PC-9 (cell line): Measurements from ENCODE around the gene CMSS1. TPM values are rescaled to one million over a fixed set of nuclear protein-coding genes. Genes with fewer than 3 reads are reported as not detected.

Source experiments
- BruUV-seq: library from RNA; stranded (reverse); fragments of 400-500 nt; replicated peaks from 2 replicates; lab custom pipeline; 2021; lab: Mats Ljungman, UMichigan
- CTCF ChIA-PET: fragments of 300-600 bp; sonication (Branson Sonifier 250); formaldehyde crosslinking; loops from one replicate; lab custom pipeline; 2022; ENCODE audit warnings: antibody characterized with exemption; lab: Charles Lee
- POLR2A ChIA-PET: fragments of 300-600 bp; sonication (Branson Sonifier 250); formaldehyde crosslinking; loops from one replicate; lab custom pipeline; 2022; ENCODE audit warnings: antibody characterized with exemption; ENCODE audit not compliant: unreplicated experiment; lab: Charles Lee
- DNase-seq, 2 experiments: peaks; one replicate each; pipeline versions ENCODE4 v3.0.0 to v3.0.0-alpha.2; 2015 to 2022; ENCODE audit warnings: mixed read lengths in 1 of 2
- H2AFZ ChIP-seq: fragments of 200-600 bp; sonication (generic); 2 replicates; pipeline ENCODE4 v1.8.1; 2017; ENCODE audit warnings: antibody characterized with exemption
- H3F3A ChIP-seq: fragments of 200-600 bp; sonication (generic); 2 replicates; pipeline ENCODE4 v1.8.1; 2017; ENCODE audit warnings: antibody characterized with exemption, mild to moderate bottlenecking, low read depth; ENCODE audit not compliant: insufficient read depth
- H3K27ac ChIP-seq: fragments of 200-600 bp; sonication (generic); 2 replicates; pipeline ENCODE4 v1.6.1; 2016; ENCODE audit warnings: mixed run types
- H3K27me3 ChIP-seq: fragments of 200-600 bp; sonication (generic); 2 replicates; pipeline ENCODE4 v1.6.1; 2016; ENCODE audit warnings: low read depth, mixed run types; ENCODE audit not compliant: insufficient read depth
- H3K36me3 ChIP-seq: fragments of 200-600 bp; sonication (generic); 2 replicates; pipeline ENCODE4 v1.6.1; 2016; ENCODE audit warnings: low read depth, mixed run types
- H3K4me1 ChIP-seq: fragments of 200-600 bp; sonication (generic); replicated peaks from 2 replicates; pipeline ENCODE4 v1.6.1; 2016; ENCODE audit warnings: mixed run types; ENCODE audit not compliant: insufficient read depth
- H3K4me2 ChIP-seq: fragments of 200-600 bp; sonication (generic); 2 replicates; pipeline ENCODE4 v1.6.1; 2017; ENCODE audit warnings: mixed run types
- H3K4me3 ChIP-seq: fragments of 200-600 bp; sonication (generic); 2 replicates; pipeline ENCODE4 v1.6.1; 2016; ENCODE audit warnings: mixed run types
- H3K79me2 ChIP-seq: fragments of 200-600 bp; sonication (generic); 2 replicates; pipeline ENCODE4 v1.6.1; 2017; ENCODE audit warnings: low read depth, mixed run types
- H3K9me2 ChIP-seq: fragments of 200-600 bp; sonication (generic); 2 replicates; pipeline ENCODE4 v1.8.1; 2017; ENCODE audit warnings: mild to moderate bottlenecking; ENCODE audit not compliant: insufficient read depth
- H3K9me3 ChIP-seq: fragments of 200-600 bp; sonication (generic); 2 replicates; pipeline ENCODE4 v1.8.1; 2016; ENCODE audit warnings: low read depth; ENCODE audit not compliant: insufficient read depth
- H4K20me1 ChIP-seq: fragments of 200-600 bp; sonication (generic); 2 replicates; pipeline ENCODE4 v1.8.1; 2017; ENCODE audit not compliant: insufficient read depth
- CTCF ChIP-seq: fragments of 200-600 bp; sonication (generic); conservative IDR thresholded peaks from 2 replicates; pipeline ENCODE4 v1.6.1; 2017; ENCODE audit warnings: mixed run types, antibody characterized with exemption, mild to moderate bottlenecking, moderate library complexity
- EZH2 ChIP-seq: fragments of 200-600 bp; sonication (generic); IDR thresholded peaks from 2 replicates; pipeline ENCODE4 v1.8.0; 2017; ENCODE audit warnings: antibody characterized with exemption, low read depth
- intact Hi-C: fragments of 100-400 bp; cut with micrococcal nuclease; formaldehyde crosslinking; loops from one replicate; pipeline ENCODE4 v1.10.0; 2022; ENCODE audit not compliant: unreplicated experiment
- total RNA-seq: library from RNA; stranded (reverse); gene quantifications from 2 replicates; pipeline ENCODE4 v1.2.3, GENCODE V29; 2021

CMSS1 gene
- total RNA-seq, 1 experiment from 2014 or later: 98.9 TPM

GRCh38 chr3:100213891-100214573 is 396.4 kb downstream of the CMSS1 start:
- H3K9me3 ChIP-seq: peaks cover 2% of the 10 kb centered on the region
- no peak overlapping the region for H3K27ac ChIP-seq
- no peaks in the 10 kb centered on the region for H3K79me2 ChIP-seq
- ChIA-PET POLR2A (no interaction called here), CTCF (no interaction called here)
- H4K20me1 ChIP-seq: no peaks in the 10 kb centered on the region
- intact Hi-C loops: no loop called here
- no peaks in the 10 kb centered on the region for H3K9me2 ChIP-seq
- H3F3A ChIP-seq: no peaks in the 10 kb centered on the region
- no peak overlapping the region for H3K4me3 ChIP-seq
- H3K27me3 ChIP-seq: no peaks in the 10 kb centered on the region
- BruUV-seq: no TSS peak
- no peaks in the 10 kb centered on the region for H3K36me3 ChIP-seq
- H2AFZ ChIP-seq: no peak overlapping the region
- no peak overlapping the region for H3K4me2 ChIP-seq
- no peaks in the 10 kb centered on the region for H3K4me1 ChIP-seq
- TF ChIP-seq CTCF: no peak
- TF ChIP-seq EZH2: no peak
- no peak for DNase-seq

- no TSS peak for BruUV-seq
- H3K9me3 ChIP-seq: peaks cover 7% of the 10 kb centered on the region
- no peaks in the 10 kb centered on the region for H3F3A ChIP-seq
- H3K36me3 ChIP-seq: no peaks in the 10 kb centered on the region
- no peak for DNase-seq
- CTCF ChIA-PET: no interaction called here
- H3K9me2 ChIP-seq: no peaks in the 10 kb centered on the region
- no peaks in the 10 kb centered on the region for H3K4me1 ChIP-seq
- H3K27me3 ChIP-seq: no peaks in the 10 kb centered on the region
- H3K4me2 ChIP-seq: no peak overlapping the region
- H2AFZ ChIP-seq: no peak overlapping the region
- no peak overlapping the region for H3K27ac ChIP-seq
- H3K4me3 ChIP-seq: no peak overlapping the region
- TF ChIP-seq CTCF (no peak), EZH2 (no peak)
- POLR2A ChIA-PET: no interaction called here
- intact Hi-C loops: no loop called here
- no peaks in the 10 kb centered on the region for H3K79me2 ChIP-seq
- H4K20me1 ChIP-seq: no peaks in the 10 kb centered on the region
Observed at GRCh38 chr3:100214574-100214964, 396.9 kb downstream of the CMSS1 start.

- Histone ChIP-seq H3K9me3 (peaks cover 18% of the 10 kb centered on the region), H3K27ac (no peak overlapping the region), H3K4me3 (no peak overlapping the region), H3K4me2 (no peak overlapping the region), H3F3A (no peaks in the 10 kb centered on the region), H3K79me2 (no peaks in the 10 kb centered on the region), H2AFZ (no peak overlapping the region), H3K36me3 (no peaks in the 10 kb centered on the region), H3K4me1 (no peaks in the 10 kb centered on the region), H3K9me2 (no peaks in the 10 kb centered on the region), H3K27me3 (no peaks in the 10 kb centered on the region), H4K20me1 (no peaks in the 10 kb centered on the region)
- intact Hi-C loops: no loop called here
- ChIA-PET POLR2A (no interaction called here), CTCF (no interaction called here)
- TF ChIP-seq EZH2 (no peak), CTCF (no peak)
- DNase-seq: no peak
- no TSS peak for BruUV-seq
Observed at GRCh38 chr3:100216713-100217112, 399.1 kb downstream of the CMSS1 start.
